Adrenal gland (tissue), 12 donors: ENCODE results near the gene ORC4. TPM values are rescaled to one million over a fixed set of nuclear protein-coding genes. Genes with fewer than 3 reads are reported as not detected.

Source experiments
- DNase-seq, 7 donors: peaks; one replicate each; pipeline ENCODE4 v3.0.0-alpha.2; 2019 to 2020
- H3K27ac ChIP-seq, 5 donors: fragments of 200-600 bp; sonication (generic) in 4 of 5; 1 replicate in 3 of 5; 2 replicates in 2 of 5; pipeline versions ENCODE4 v1.5.1 to v1.8.0; 2016 to 2020; ENCODE audit warnings: mild to moderate bottlenecking in 1 of 5
- H3K27me3 ChIP-seq: fragments of 200-600 bp; 2 replicates; pipeline ENCODE4 v1.8.0; 2021
- H3K36me3 ChIP-seq, 2 donors: fragments of 200-600 bp; replicated peaks in 1 of 2; 1 replicate in 1 of 2; 2 replicates in 1 of 2; pipeline versions ENCODE4 v1.5.1 to v1.8.0; 2018 to 2022
- H3K4me1 ChIP-seq, 2 donors: fragments of 200-600 bp; replicated peaks in 1 of 2; 1 replicate in 1 of 2; 2 replicates in 1 of 2; pipeline versions ENCODE4 v1.5.1 to v1.8.0; 2018 to 2021
- H3K4me3 ChIP-seq, 4 donors: fragments of 200-600 bp; sonication (generic) in 3 of 4; one replicate each; pipeline ENCODE4 v1.5.1; 2016 to 2018
- H3K9me3 ChIP-seq, 3 donors: fragments of 200-600 bp; sonication (generic) in 1 of 3; replicated peaks in 1 of 3; 1 replicate in 2 of 3; 2 replicates in 1 of 3; pipeline versions ENCODE4 v1.5.1 to v1.8.0; 2016 to 2021
- CTCF ChIP-seq, 6 experiments: fragments of 450-650 bp in 4 of 6; fragments of 200-600 bp in 2 of 6; sonication (generic) in 1 of 6; IDR thresholded peaks; 1 replicate in 5 of 6; 2 replicates in 1 of 6; pipeline versions ENCODE4 v1.5.1 to v1.8.0; 2016 to 2021; ENCODE audit warnings: antibody characterized with exemption in 6 of 6, mild to moderate bottlenecking in 2 of 6, moderate library complexity in 1 of 6
- POLR2A ChIP-seq, 2 donors: fragments of 450-650 bp; IDR thresholded peaks; one replicate each; pipeline ENCODE4 v1.6.1; 2017; ENCODE audit warnings: antibody characterized with exemption in 2 of 2, mild to moderate bottlenecking in 2 of 2, moderate library complexity in 1 of 2
- WGBS, 4 donors: extraction: QIAGEN DNeasy Blood & Tissue Kit in 2 of 4; methylation state at CpG; one replicate each; pipeline versions ENCODE4 v1.1.5 to v1.1.7; 2013 to 2017; 5-methylcytosine and 5-hydroxymethylcytosine counted together
- intact Hi-C, 2 donors: fragments of 100-400 bp; cut with DNase I; formaldehyde crosslinking; loops; one replicate each; pipeline versions ENCODE4 v1.14.1 to v1.15.0; 2022 to 2023
- polyA plus RNA-seq, 3 donors: library from polyadenylated mRNA; stranded (reverse); fragments of 200-250 nt in 2 of 3; fragments of 350-450 nt in 1 of 3; fragmentation: Illumina TruSeq in 1 of 3; extraction: RNeasy Lipid Tissue Mini Kit (QIAGEN cat#74804) in 1 of 3; gene quantifications; one replicate each; pipeline ENCODE4 v1.2.3, GENCODE V29; 2013 to 2014
- total RNA-seq, 9 donors: library from RNA; depleted of rRNA in 4 of 9; stranded (reverse); fragments of >200 nt in 4 of 9; fragments of 120-200 nt in 1 of 9; fragmentation: NEBNext Ultra II Directional in 1 of 9; extraction: Animal tissue kit (Norgen Biotek cat#: 25700) in 1 of 9; gene quantifications; one replicate each; pipeline versions ENCODE4 v1.1.0 to v1.2.4, GENCODE V29; 2013 to 2023
- donor health status: healthy with polysubstance abuse.
- donor health status: Bipolar disorder and iron deficiency.
- donor health status: DM: yes; HTN: yes; CAD: no.
- donor health status: DM: no; HTN: no; CAD: no.
- donor health status: DM: no; HTN: no; CAD: no.
- donor health status: DM: yes; HTN: yes; CAD: no.

Gene ORC4
- total and polyA plus RNA-seq, 12 donors, result 7.5 to 87.7 (median 33.4) TPM

- intact Hi-C loops, result no loop called here
- H3K4me1 ChIP-seq, result no peaks in the 10 kb centered on the region
- no peaks in the 10 kb centered on the region for H3K9me3 ChIP-seq
- no peak for TF ChIP-seq CTCF (IDR thresholded peaks at IDR 0.05)
- no peak for TF ChIP-seq POLR2A (IDR thresholded peaks at IDR 0.05)
- H3K4me3 ChIP-seq, result no peak overlapping the region
- no peaks in the 10 kb centered on the region for H3K36me3 ChIP-seq
- no peaks in the 10 kb centered on the region for H3K27me3 ChIP-seq
- DNase-seq, result no peak
- no peak overlapping the region for H3K27ac ChIP-seq
Observed at GRCh38 chr2:147925886-147926285, 94.7 kb downstream of the ORC4 start.

GRCh38 chr2:147924647-147925046 is 95.9 kb downstream of the ORC4 start:
- Histone ChIP-seq H3K4me3 (no peak overlapping the region), H3K4me1 (no peaks in the 10 kb centered on the region), H3K27ac (no peak overlapping the region), H3K36me3 (no peaks in the 10 kb centered on the region), H3K9me3 (no peaks in the 10 kb centered on the region), H3K27me3 (no peaks in the 10 kb centered on the region)
- intact Hi-C loops, result no loop called here
- DNase-seq, result no peak
- no peak for TF ChIP-seq CTCF (IDR thresholded peaks at IDR 0.05)
- TF ChIP-seq POLR2A (IDR thresholded peaks at IDR 0.05), result no peak
- WGBS, 4 donors, result 94 to 96% (median 95%) methylated on average over 3 of the region's 3 CpGs

- Histone ChIP-seq H3K27ac (no peak overlapping the region), H3K27me3 (no peaks in the 10 kb centered on the region), H3K9me3 (no peaks in the 10 kb centered on the region), H3K4me1 (no peaks in the 10 kb centered on the region), H3K4me3 (no peak overlapping the region), H3K36me3 (no peaks in the 10 kb centered on the region)
- no peak for TF ChIP-seq POLR2A (IDR thresholded peaks at IDR 0.05)
- no peak for TF ChIP-seq CTCF (IDR thresholded peaks at IDR 0.05)
- intact Hi-C loops, result no loop called here
- no peak for DNase-seq
- WGBS, 4 donors, result 80 to 93% (median 87%) methylated on average over 3 of the region's 3 CpGs
Observed at GRCh38 chr2:147923846-147924245, 96.7 kb downstream of the ORC4 start.

GRCh38 chr2:147917161-147917560 is 103.4 kb downstream of the ORC4 start:
- H3K4me1 ChIP-seq, result peaks cover 0 to 10% of the 10 kb centered on the region in 2 donors
- H3K4me3 ChIP-seq, result no peak overlapping the region
- no peaks in the 10 kb centered on the region for H3K9me3 ChIP-seq
- intact Hi-C loops, result no loop called here
- no peaks in the 10 kb centered on the region for H3K27me3 ChIP-seq
- DNase-seq, result no peak
- 84 to 93% (median 86%) methylated on average over 4 of the region's 4 CpGs for WGBS, 4 donors
- TF ChIP-seq CTCF (IDR thresholded peaks at IDR 0.05) (no peak), POLR2A (IDR thresholded peaks at IDR 0.05) (no peak)
- H3K36me3 ChIP-seq, result no peaks in the 10 kb centered on the region
- H3K27ac ChIP-seq, result no peak overlapping the region
